A549 (cell line): Measurements from ENCODE around the gene UBAC2. TPM values are rescaled to one million over a fixed set of nuclear protein-coding genes. Genes with fewer than 3 reads are reported as not detected.

ENCODE experiments used
- ATAC-seq, 2 experiments: fragments of 200-7000 bp in 1 of 2; fragments of >200 bp in 1 of 2; cut with Nextera tagmentation in 1 of 2; cut with Tn5 transposase in 1 of 2; 3 replicates each; pipeline versions ENCODE4 v1.8.0 to v1.9.1; 2018 to 2020; ENCODE audit warnings: mild to moderate bottlenecking in 1 of 2, moderate library complexity in 1 of 2
- CTCF ChIA-PET: fragments of 300-600 bp; sonication (Branson Sonifier 250); formaldehyde crosslinking; extraction: SDS; loops from one replicate; lab custom pipeline; 2021; ENCODE audit warnings: antibody characterized with exemption, inconsistent platforms; lab: Yijun Ruan, JAX
- POLR2A ChIA-PET: fragments of 350-600 bp; formaldehyde crosslinking; extraction: SDS; loops from one replicate; lab custom pipeline; 2021; ENCODE audit warnings: antibody characterized with exemption, inconsistent platforms; lab: Yijun Ruan, JAX
- DNase-seq, 2 experiments: peaks; one replicate each; pipeline versions ENCODE4 v3.0.0 to v3.0.0-alpha.2; 2011 to 2016; ENCODE audit warnings: low read depth in 1 of 2, low spot score in 1 of 2
- FAIRE-seq: peaks from 2 replicates; lab custom pipeline; 2011; peaks lifted over from hg19 to GRCh38; lab: Jason Lieb, UNC
- H3K27ac ChIP-seq, 2 experiments: fragments of >200 bp; sonication (Bioruptor Twin); formaldehyde crosslinking; 3 replicates each; pipeline ENCODE4 v1.5.1; 2016 to 2017
- H3K4me1 ChIP-seq: fragments of >200 bp; sonication (Bioruptor Twin); formaldehyde crosslinking; 3 replicates; pipeline ENCODE4 v1.6.1; 2016
- H3K4me2 ChIP-seq: fragments of >200 bp; sonication (Bioruptor Twin); formaldehyde crosslinking; 3 replicates; pipeline ENCODE4 v1.6.1; 2016
- H3K4me3 ChIP-seq: fragments of >200 bp; sonication (Bioruptor Twin); formaldehyde crosslinking; 3 replicates; pipeline ENCODE4 v1.5.1; 2016
- H3K9me3 ChIP-seq: fragments of >200 bp; sonication (Bioruptor Twin); formaldehyde crosslinking; 3 replicates; pipeline ENCODE4 v1.6.1; 2016
- ATOH8 ChIP-seq: fragments of 250-450 bp; sonication (Bioruptor Pico); IDR thresholded peaks from 2 replicates; pipeline ENCODE4 v1.5.0; 2020; ENCODE audit warnings: low read depth, mild to moderate bottlenecking, moderate library complexity
- BHLHE40 ChIP-seq: IDR thresholded peaks from 2 replicates; pipeline ENCODE4 v1.6.1; 2012; ENCODE audit warnings: low read depth, low read length, inconsistent platforms
- CBX2 ChIP-seq: fragments of 200-600 bp; sonication (generic); IDR thresholded peaks from 2 replicates; pipeline ENCODE4 v1.6.1; 2016; ENCODE audit warnings: low read depth, mild to moderate bottlenecking, borderline replicate concordance
- CBX8 ChIP-seq: fragments of 200-600 bp; sonication (generic); IDR thresholded peaks from 2 replicates; pipeline ENCODE4 v1.6.1; 2016
- CHD2 ChIP-seq: fragments of 150-350 bp; IDR thresholded peaks from 2 replicates; pipeline ENCODE4 v1.6.1; 2014; ENCODE audit warnings: low read length; ENCODE audit not compliant: partially characterized antibody
- EHF ChIP-seq: fragments of 250-450 bp; sonication (Bioruptor Pico); IDR thresholded peaks from 2 replicates; pipeline ENCODE4 v1.5.0; 2020; ENCODE audit warnings: mild to moderate bottlenecking
- EHMT2 ChIP-seq: fragments of 200-600 bp; sonication (generic); IDR thresholded peaks from 2 replicates; pipeline ENCODE4 v1.6.1; 2016; ENCODE audit warnings: antibody characterized with exemption, low read depth, mild to moderate bottlenecking, moderate library complexity
- EP300 ChIP-seq, 2 experiments: fragments of >200 bp; sonication (Bioruptor Twin); formaldehyde crosslinking; IDR thresholded peaks; 2 replicates in 1 of 2; 3 replicates in 1 of 2; pipeline ENCODE4 v1.6.1; 2016 to 2017
- ESRRA ChIP-seq: fragments of 150-350 bp; IDR thresholded peaks from 2 replicates; pipeline ENCODE4 v1.6.1; 2014; ENCODE audit warnings: mild to moderate bottlenecking, low read length, borderline replicate concordance
- FOSL2 ChIP-seq, 2 experiments: fragments of 450-650 bp in 1 of 2; fragments of >200 bp in 1 of 2; sonication (Bioruptor Twin) in 1 of 2; formaldehyde crosslinking; IDR thresholded peaks; 2 replicates each; pipeline versions ENCODE4 v1.5.0 to v1.6.1; 2016 to 2020; ENCODE audit warnings: mild to moderate bottlenecking in 1 of 2, moderate library complexity in 1 of 2
- HDAC2 ChIP-seq: fragments of 200-600 bp; sonication (generic); IDR thresholded peaks from 2 replicates; pipeline ENCODE4 v1.6.1; 2016
- HOXB13 ChIP-seq: fragments of 250-450 bp; sonication (Bioruptor Pico); IDR thresholded peaks from 2 replicates; pipeline ENCODE4 v1.5.0; 2020; ENCODE audit warnings: low read depth, mild to moderate bottlenecking, moderate library complexity
- KDM1A ChIP-seq: fragments of 200-600 bp; sonication (generic); IDR thresholded peaks from 2 replicates; pipeline ENCODE4 v1.6.1; 2016; ENCODE audit warnings: low read depth, mild to moderate bottlenecking
- MAFK ChIP-seq: fragments of 450-650 bp; IDR thresholded peaks from 2 replicates; pipeline ENCODE4 v1.6.1; 2014; ENCODE audit not compliant: partially characterized antibody
- MAZ ChIP-seq: fragments of 150-350 bp; IDR thresholded peaks from 2 replicates; pipeline ENCODE4 v1.6.1; 2014; ENCODE audit warnings: antibody characterized with exemption, low read depth, low read length, borderline replicate concordance
- RARB ChIP-seq: fragments of 250-450 bp; sonication (Bioruptor Pico); IDR thresholded peaks from 2 replicates; pipeline ENCODE4 v1.8.0; 2021; ENCODE audit warnings: mild to moderate bottlenecking, moderate library complexity
- SMC3 ChIP-seq: fragments of >200 bp; sonication (Bioruptor Twin); formaldehyde crosslinking; IDR thresholded peaks from 3 replicates; pipeline ENCODE4 v1.6.1; 2018; ENCODE audit warnings: inconsistent platforms
- TFCP2L1 ChIP-seq: fragments of 250-450 bp; sonication (Bioruptor Pico); IDR thresholded peaks from 2 replicates; pipeline ENCODE4 v1.5.0; 2021; ENCODE audit warnings: mild to moderate bottlenecking
- ZC3H11A ChIP-seq: fragments of 450-650 bp; IDR thresholded peaks from 2 replicates; pipeline ENCODE4 v1.6.1; 2014; ENCODE audit warnings: antibody characterized with exemption, mild to moderate bottlenecking
- ZNF302 ChIP-seq: fragments of 250-450 bp; sonication (Bioruptor Pico); IDR thresholded peaks from 2 replicates; pipeline ENCODE4 v1.9.0; 2021; ENCODE audit warnings: inconsistent platforms, mild to moderate bottlenecking, moderate library complexity
- WGBS: methylation state at CpG from one replicate; pipeline ENCODE4 v1.1.6; 2017; ENCODE audit errors: missing lambda C conversion rate; 5-methylcytosine and 5-hydroxymethylcytosine counted together
- polyA plus RNA-seq, 4 experiments: library from polyadenylated mRNA; depleted of rRNA in 3 of 4; stranded (reverse); fragments of >200 nt; fragmentation: RNase III in 1 of 4; extraction: RNeasy Plus Mini Kit Qiagen cat#74134 plus additional on column Dnase treatment in 1 of 4; gene quantifications; 2 replicates in 3 of 4; 3 replicates in 1 of 4; pipeline ENCODE4 v1.2.3, GENCODE V29; 2011 to 2017
- TF ChIP-seq, protein P1 (sequence below): IDR thresholded peaks from 2 replicates; pipeline ENCODE4 v1.6.1; 2012
- TF ChIP-seq, protein P2 (sequence below): fragments of 200-600 bp; sonication (generic); IDR thresholded peaks from 2 replicates; pipeline ENCODE4 v1.6.1; 2016; ENCODE audit warnings: antibody characterized with exemption, mild to moderate bottlenecking, moderate library complexity
- TF ChIP-seq, protein P3 (sequence below): fragments of 450-650 bp; IDR thresholded peaks from 2 replicates; pipeline ENCODE4 v1.6.1; 2014; ENCODE audit warnings: antibody characterized with exemption
- TF ChIP-seq, protein P4 (sequence below): fragments of >200 bp; sonication (Bioruptor Twin); formaldehyde crosslinking; IDR thresholded peaks from 3 replicates; pipeline ENCODE4 v1.5.1; 2016
- TF ChIP-seq, protein P5 (sequence below): fragments of 150-350 bp; IDR thresholded peaks from 2 replicates; pipeline ENCODE4 v1.6.1; 2014; ENCODE audit warnings: low read depth, mild to moderate bottlenecking, low read length

Gene UBAC2
- polyA plus RNA-seq, 2 of the 4 experiments (the other 2 are of a cell fraction): 61.6 to 103 TPM

DNA sequence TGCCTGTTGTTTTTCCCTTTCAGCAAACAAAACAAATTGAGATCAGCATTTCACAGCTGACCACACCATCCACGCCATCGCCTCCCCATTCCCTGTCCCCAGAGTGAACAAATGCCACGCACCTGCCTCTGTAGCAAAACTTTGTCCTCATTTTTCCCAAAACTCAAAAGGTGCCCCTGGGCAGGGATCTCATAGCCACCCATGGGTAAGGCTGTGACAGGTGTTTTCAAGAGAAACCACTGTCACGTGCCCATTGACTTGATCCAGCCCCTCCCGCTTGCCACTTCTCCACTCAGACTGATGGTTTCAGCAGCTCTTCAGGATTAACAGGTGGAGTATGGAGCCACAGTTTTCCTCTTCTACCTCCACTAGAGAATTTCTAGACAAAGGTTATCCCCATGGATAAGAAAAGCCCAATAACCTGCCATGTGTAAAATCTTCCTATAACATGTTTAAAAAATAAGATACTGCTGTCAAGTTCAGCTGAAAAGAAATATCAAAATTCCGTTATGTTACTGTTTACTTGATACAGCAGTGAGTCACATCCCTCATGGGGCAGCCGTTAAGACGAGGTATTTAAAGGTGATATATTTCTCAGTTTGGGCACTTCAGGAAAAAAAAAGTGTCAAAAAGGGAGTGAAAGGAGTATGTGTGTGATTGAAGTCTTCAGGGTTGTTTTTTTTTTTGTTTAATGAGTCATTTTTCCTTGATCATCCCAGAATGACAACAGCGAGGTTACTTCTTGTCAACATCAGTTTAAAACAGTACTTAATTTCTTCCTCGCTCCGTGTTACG is 170.0 kb downstream of the UBAC2 start:
- POLR2A ChIA-PET: no interaction called here

DNA sequence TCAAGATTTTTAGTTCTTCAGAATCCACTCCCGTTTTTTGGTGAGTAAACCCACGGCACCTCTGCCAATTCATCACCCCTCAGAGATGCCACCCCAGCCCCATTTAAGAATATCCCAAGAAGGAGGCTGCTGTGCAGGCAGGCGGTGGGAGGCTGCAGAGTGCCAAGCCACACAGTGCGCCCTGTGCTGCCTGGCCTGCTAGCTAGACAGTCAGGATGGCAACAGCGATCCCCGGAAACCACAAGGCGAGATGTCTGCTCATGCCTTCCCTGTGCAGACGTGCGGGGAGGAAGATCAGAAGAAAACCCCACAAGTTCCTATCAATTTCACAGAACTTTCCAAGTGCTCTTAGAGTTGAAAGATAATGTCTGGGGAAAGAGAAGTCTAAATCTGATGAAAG is 171.3 kb downstream of the UBAC2 start:
- H3K27ac ChIP-seq: no peak overlapping the region
- no peak for FAIRE-seq
- DNase-seq: no peak
- CTCF ChIA-PET: no interaction called here
- WGBS: 89% methylated on average over 9 of the region's 9 CpGs
- ATAC-seq: no peak
- TF ChIP-seq, protein P1, sequence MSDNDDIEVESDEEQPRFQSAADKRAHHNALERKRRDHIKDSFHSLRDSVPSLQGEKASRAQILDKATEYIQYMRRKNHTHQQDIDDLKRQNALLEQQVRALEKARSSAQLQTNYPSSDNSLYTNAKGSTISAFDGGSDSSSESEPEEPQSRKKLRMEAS: no peak
- TF ChIP-seq CHD2: no peak
- TF ChIP-seq EHF (CRISPR knock-in tag): no peak
- no peak for TF ChIP-seq SMC3
- TF ChIP-seq FOSL2 (IDR thresholded peaks at IDR 0.05): no peak
- TF ChIP-seq FOSL2 (CRISPR knock-in tag; IDR thresholded peaks at IDR 0.05): no peak
- TF ChIP-seq MAFK: no peak
- no peak for TF ChIP-seq HDAC2
- no peak for TF ChIP-seq HOXB13 (CRISPR knock-in tag)
- TF ChIP-seq EP300 (IDR thresholded peaks at IDR 0.05): no peak
- TF ChIP-seq, protein P2, sequence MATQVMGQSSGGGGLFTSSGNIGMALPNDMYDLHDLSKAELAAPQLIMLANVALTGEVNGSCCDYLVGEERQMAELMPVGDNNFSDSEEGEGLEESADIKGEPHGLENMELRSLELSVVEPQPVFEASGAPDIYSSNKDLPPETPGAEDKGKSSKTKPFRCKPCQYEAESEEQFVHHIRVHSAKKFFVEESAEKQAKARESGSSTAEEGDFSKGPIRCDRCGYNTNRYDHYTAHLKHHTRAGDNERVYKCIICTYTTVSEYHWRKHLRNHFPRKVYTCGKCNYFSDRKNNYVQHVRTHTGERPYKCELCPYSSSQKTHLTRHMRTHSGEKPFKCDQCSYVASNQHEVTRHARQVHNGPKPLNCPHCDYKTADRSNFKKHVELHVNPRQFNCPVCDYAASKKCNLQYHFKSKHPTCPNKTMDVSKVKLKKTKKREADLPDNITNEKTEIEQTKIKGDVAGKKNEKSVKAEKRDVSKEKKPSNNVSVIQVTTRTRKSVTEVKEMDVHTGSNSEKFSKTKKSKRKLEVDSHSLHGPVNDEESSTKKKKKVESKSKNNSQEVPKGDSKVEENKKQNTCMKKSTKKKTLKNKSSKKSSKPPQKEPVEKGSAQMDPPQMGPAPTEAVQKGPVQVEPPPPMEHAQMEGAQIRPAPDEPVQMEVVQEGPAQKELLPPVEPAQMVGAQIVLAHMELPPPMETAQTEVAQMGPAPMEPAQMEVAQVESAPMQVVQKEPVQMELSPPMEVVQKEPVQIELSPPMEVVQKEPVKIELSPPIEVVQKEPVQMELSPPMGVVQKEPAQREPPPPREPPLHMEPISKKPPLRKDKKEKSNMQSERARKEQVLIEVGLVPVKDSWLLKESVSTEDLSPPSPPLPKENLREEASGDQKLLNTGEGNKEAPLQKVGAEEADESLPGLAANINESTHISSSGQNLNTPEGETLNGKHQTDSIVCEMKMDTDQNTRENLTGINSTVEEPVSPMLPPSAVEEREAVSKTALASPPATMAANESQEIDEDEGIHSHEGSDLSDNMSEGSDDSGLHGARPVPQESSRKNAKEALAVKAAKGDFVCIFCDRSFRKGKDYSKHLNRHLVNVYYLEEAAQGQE: no peak
- no peak for TF ChIP-seq ATOH8 (CRISPR knock-in tag)
- no peaks in the 10 kb centered on the region for H3K4me1 ChIP-seq
- POLR2A ChIA-PET: no interaction called here
- no peak overlapping the region for H3K4me3 ChIP-seq
- no peaks in the 10 kb centered on the region for H3K9me3 ChIP-seq
- H3K4me2 ChIP-seq: no peak overlapping the region

More for the DNA sequence above, 170.0 kb downstream of the UBAC2 start:
- Histone ChIP-seq H3K9me3 (no peaks in the 10 kb centered on the region), H3K4me2 (no peak overlapping the region), H3K4me1 (no peaks in the 10 kb centered on the region), H3K4me3 (no peak overlapping the region), H3K27ac (no peak overlapping the region)
- ATAC-seq (no peak), FAIRE-seq (no peak), DNase-seq (no peak)
- TF ChIP-seq MAZ: no peak
- TF ChIP-seq BHLHE40: no peak
- no peak for TF ChIP-seq CHD2
- no peak for TF ChIP-seq CBX2
- TF ChIP-seq EHMT2: no peak
- no peak for TF ChIP-seq FOSL2 (IDR thresholded peaks at IDR 0.05)
- TF ChIP-seq FOSL2 (CRISPR knock-in tag; IDR thresholded peaks at IDR 0.05): no peak
- no peak for TF ChIP-seq SMC3
- no peak for TF ChIP-seq TFCP2L1 (CRISPR knock-in tag)
- no peak for TF ChIP-seq RARB (CRISPR knock-in tag)
- WGBS: 92% methylated on average over 12 of the region's 12 CpGs
- CTCF ChIA-PET: no interaction called here

- FAIRE-seq: no peak
- no peak for DNase-seq
- ChIA-PET CTCF (interaction anchor here (0.6 kb wide), 1 partner anchor 930 kb away, joined by 4 read pairs; no protein-coding TSS in a partner anchor), POLR2A (no interaction called here)
- Histone ChIP-seq H3K4me1 (no peaks in the 10 kb centered on the region), H3K9me3 (no peaks in the 10 kb centered on the region), H3K4me2 (no peak overlapping the region), H3K4me3 (no peak overlapping the region), H3K27ac (no peak overlapping the region)
- WGBS: 92% methylated on average over 8 of the region's 8 CpGs
- ATAC-seq: no peak
- TF ChIP-seq CBX8 (no peak), KDM1A (no peak), ZC3H11A (no peak), ESRRA (no peak), ZNF302 (CRISPR knock-in tag) (no peak), CHD2 (no peak), EP300 (IDR thresholded peaks at IDR 0.05) (no peak)
- TF ChIP-seq, protein P3, sequence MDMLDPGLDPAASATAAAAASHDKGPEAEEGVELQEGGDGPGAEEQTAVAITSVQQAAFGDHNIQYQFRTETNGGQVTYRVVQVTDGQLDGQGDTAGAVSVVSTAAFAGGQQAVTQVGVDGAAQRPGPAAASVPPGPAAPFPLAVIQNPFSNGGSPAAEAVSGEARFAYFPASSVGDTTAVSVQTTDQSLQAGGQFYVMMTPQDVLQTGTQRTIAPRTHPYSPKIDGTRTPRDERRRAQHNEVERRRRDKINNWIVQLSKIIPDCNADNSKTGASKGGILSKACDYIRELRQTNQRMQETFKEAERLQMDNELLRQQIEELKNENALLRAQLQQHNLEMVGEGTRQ: no peak
- TF ChIP-seq, protein P4, sequence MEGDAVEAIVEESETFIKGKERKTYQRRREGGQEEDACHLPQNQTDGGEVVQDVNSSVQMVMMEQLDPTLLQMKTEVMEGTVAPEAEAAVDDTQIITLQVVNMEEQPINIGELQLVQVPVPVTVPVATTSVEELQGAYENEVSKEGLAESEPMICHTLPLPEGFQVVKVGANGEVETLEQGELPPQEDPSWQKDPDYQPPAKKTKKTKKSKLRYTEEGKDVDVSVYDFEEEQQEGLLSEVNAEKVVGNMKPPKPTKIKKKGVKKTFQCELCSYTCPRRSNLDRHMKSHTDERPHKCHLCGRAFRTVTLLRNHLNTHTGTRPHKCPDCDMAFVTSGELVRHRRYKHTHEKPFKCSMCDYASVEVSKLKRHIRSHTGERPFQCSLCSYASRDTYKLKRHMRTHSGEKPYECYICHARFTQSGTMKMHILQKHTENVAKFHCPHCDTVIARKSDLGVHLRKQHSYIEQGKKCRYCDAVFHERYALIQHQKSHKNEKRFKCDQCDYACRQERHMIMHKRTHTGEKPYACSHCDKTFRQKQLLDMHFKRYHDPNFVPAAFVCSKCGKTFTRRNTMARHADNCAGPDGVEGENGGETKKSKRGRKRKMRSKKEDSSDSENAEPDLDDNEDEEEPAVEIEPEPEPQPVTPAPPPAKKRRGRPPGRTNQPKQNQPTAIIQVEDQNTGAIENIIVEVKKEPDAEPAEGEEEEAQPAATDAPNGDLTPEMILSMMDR: no peak
- TF ChIP-seq, protein P5, sequence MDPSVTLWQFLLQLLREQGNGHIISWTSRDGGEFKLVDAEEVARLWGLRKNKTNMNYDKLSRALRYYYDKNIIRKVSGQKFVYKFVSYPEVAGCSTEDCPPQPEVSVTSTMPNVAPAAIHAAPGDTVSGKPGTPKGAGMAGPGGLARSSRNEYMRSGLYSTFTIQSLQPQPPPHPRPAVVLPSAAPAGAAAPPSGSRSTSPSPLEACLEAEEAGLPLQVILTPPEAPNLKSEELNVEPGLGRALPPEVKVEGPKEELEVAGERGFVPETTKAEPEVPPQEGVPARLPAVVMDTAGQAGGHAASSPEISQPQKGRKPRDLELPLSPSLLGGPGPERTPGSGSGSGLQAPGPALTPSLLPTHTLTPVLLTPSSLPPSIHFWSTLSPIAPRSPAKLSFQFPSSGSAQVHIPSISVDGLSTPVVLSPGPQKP: no peak
Measured at GRCh38 chr13:99373436-99373835, 172.8 kb downstream of the UBAC2 start.
